Activated naive CD4-positive, alpha-beta T cell treated with anti-CD3 and anti-CD28 coated beads, Interleukin-2, amount 50 U/mL, for 24 hours (primary cell): ENCODE measurements around the gene SLC30A1.

ENCODE experiments used
- H3K27ac Mint-ChIP-seq: one replicate; pipeline ENCODE4 v1.8.0; 2021; ENCODE audit warnings: mild to moderate bottlenecking, mixed read lengths
- H3K27me3 Mint-ChIP-seq: one replicate; pipeline ENCODE4 v1.8.0; 2021; ENCODE audit warnings: mixed read lengths
- H3K36me3 Mint-ChIP-seq: one replicate; pipeline ENCODE4 v1.8.0; 2021; ENCODE audit warnings: mixed read lengths
- H3K4me1 Mint-ChIP-seq: one replicate; pipeline ENCODE4 v1.8.0; 2021; ENCODE audit warnings: mixed read lengths
- H3K4me3 Mint-ChIP-seq: one replicate; pipeline ENCODE4 v1.8.0; 2021; ENCODE audit warnings: mild to moderate bottlenecking, mixed read lengths
- H3K9me3 Mint-ChIP-seq: one replicate; pipeline ENCODE4 v1.8.0; 2021; ENCODE audit warnings: mixed read lengths

The SLC30A1 gene

DNA sequence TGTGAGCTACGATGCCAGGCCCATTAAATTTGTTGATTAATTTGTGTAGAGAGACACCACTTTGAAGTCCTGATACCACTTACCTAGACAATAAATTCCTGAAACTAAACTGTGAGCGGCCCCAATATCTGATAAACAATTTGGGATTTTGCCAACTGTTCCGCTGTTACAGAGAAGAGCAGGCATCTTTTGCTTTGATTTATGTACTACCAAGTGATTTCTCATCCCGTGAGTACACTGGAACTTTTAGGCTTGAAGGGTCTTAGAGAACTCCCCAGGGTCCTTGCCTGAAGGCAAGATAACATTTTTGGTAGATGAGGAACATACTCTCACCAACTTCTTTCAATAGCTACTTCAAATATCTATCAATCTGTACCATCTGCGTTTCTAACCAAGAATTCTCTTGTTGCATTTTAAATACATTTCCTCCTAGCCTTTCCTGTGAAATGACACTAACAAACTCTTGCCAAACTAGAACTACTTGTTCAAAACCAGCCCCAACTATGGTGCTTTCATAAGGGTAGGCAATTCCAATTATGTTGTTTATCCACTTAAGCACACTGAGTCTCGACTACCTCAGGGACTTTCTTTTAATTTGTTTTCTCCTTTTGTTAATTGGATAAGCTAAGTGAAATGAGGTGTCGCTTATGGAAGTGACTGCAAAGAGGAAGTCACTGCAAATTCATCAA lies 23.2 kb upstream of the SLC30A1 start:
- Mint-ChIP-seq H3K27me3 (peaks cover 3% of the 10 kb centered on the region), H3K9me3 (no peaks in the 10 kb centered on the region), H3K27ac (no peak overlapping the region), H3K4me3 (no peak overlapping the region), H3K36me3 (no peaks in the 10 kb centered on the region), H3K4me1 (peaks cover 11% of the 10 kb centered on the region)

DNA sequence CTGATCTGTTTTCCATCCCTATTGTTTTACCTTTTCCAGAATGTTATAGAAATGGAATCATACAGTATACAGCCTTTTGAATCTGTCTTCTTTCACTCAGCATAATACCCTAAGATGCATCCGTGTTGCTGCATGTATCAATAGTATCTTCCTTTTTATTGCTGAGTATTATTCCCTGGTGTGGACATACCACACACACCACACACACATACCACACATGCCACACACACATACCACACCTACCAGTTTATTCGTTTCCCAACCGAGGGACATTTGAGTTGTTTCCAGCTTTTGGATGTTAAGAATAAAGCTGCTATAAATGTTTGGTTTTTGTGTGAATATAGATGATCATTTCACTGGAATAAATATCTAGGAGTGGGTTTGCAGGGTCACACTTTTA lies 22.2 kb upstream of the SLC30A1 start:
- Mint-ChIP-seq H3K36me3 (no peaks in the 10 kb centered on the region), H3K4me3 (no peak overlapping the region)

GRCh38 chr1:211599250-211599649 lies 20.3 kb upstream of the SLC30A1 start:
- no peaks in the 10 kb centered on the region for H3K9me3 Mint-ChIP-seq
- no peak overlapping the region for H3K27ac Mint-ChIP-seq
- no peak overlapping the region for H3K4me3 Mint-ChIP-seq
- no peaks in the 10 kb centered on the region for H3K36me3 Mint-ChIP-seq
- H3K27me3 Mint-ChIP-seq = peaks cover 3% of the 10 kb centered on the region
- H3K4me1 Mint-ChIP-seq = no peaks in the 10 kb centered on the region

More for the DNA sequence above, 22.2 kb upstream of the SLC30A1 start:
- Mint-ChIP-seq H3K27me3 (peaks cover 3% of the 10 kb centered on the region), H3K27ac (no peak overlapping the region), H3K9me3 (no peaks in the 10 kb centered on the region), H3K4me1 (peaks cover 3% of the 10 kb centered on the region)

DNA sequence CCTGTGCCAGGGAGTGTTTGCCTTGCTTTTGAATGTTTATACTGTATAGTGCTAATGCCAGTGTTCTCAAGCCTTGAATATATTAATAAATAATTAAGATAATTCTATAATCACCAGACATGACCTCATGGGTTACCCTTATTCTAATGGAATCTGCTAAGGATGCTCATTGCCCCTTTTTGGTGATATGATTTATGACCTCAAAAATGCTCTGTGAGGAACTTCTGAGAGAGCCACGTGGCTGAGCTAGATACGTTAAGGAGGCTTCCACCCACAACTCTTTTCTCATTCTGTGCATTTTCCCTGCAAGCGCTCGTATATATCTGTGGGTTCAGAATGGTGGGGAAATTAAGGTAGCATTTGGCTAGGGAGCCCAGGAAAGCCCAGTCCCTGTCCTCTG lies 19.6 kb upstream of the SLC30A1 start:
- Mint-ChIP-seq H3K27me3 (peaks cover 5% of the 10 kb centered on the region), H3K4me3 (no peak overlapping the region), H3K9me3 (no peaks in the 10 kb centered on the region), H3K4me1 (no peaks in the 10 kb centered on the region), H3K27ac (no peak overlapping the region), H3K36me3 (no peaks in the 10 kb centered on the region)

DNA sequence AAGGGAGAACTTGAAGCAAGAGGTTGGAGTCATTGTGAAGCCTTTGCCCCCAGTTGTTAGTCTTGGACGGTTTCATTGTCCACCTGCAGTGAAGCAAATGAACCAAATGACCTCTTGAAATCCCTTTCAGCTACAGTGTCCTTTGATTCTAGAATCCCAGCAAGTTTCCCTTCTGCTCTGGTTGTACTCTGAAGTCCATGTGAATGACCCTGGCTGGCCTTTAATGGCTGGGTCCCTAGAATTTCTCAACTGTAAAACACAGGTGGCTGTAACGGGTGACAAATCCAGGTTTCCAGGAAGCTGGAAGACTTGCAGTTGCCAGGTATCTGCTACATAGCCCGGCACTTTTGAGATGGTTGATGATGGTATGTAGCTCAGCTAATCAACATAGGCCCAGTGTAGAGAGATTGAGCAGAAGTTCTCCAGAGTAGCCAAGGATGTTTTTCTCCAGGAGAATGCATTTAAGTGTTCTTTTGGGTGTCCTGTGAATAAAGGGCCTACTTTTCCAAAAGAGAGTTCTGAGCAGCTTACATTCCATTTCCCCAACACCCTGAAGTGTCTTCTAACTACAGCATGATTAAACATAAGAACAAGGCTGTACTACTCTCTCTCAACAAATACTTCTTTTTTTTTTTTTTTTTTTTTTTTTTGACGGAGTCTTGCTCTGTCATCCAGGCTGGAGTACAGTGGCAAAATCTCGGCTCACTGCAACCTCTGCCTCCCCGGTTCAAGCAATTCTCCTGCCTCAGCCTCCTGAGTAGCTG lies 17.6 kb upstream of the SLC30A1 start:
- no peak overlapping the region for H3K27ac Mint-ChIP-seq
- no peaks in the 10 kb centered on the region for H3K9me3 Mint-ChIP-seq
- peaks cover 9% of the 10 kb centered on the region for H3K27me3 Mint-ChIP-seq
- H3K4me3 Mint-ChIP-seq = no peak overlapping the region
- H3K4me1 Mint-ChIP-seq = no peaks in the 10 kb centered on the region
- no peaks in the 10 kb centered on the region for H3K36me3 Mint-ChIP-seq

GRCh38 chr1:211595419-211595818 lies 16.5 kb upstream of the SLC30A1 start:
- no peak overlapping the region for H3K4me3 Mint-ChIP-seq
- H3K36me3 Mint-ChIP-seq = no peaks in the 10 kb centered on the region
- no peaks in the 10 kb centered on the region for H3K4me1 Mint-ChIP-seq

GRCh38 chr1:211591980-211592493 lies 13.1 kb upstream of the SLC30A1 start:
- peaks cover 1% of the 10 kb centered on the region for H3K36me3 Mint-ChIP-seq
- H3K27me3 Mint-ChIP-seq = peaks cover 8% of the 10 kb centered on the region
- no peak overlapping the region for H3K27ac Mint-ChIP-seq
- no peaks in the 10 kb centered on the region for H3K4me1 Mint-ChIP-seq
- no peaks in the 10 kb centered on the region for H3K9me3 Mint-ChIP-seq
- no peak overlapping the region for H3K4me3 Mint-ChIP-seq

More at GRCh38 chr1:211595419-211595818, 16.5 kb upstream of the SLC30A1 start:
- Mint-ChIP-seq H3K27me3 (peaks cover 9% of the 10 kb centered on the region), H3K9me3 (no peaks in the 10 kb centered on the region), H3K27ac (no peak overlapping the region)

DNA sequence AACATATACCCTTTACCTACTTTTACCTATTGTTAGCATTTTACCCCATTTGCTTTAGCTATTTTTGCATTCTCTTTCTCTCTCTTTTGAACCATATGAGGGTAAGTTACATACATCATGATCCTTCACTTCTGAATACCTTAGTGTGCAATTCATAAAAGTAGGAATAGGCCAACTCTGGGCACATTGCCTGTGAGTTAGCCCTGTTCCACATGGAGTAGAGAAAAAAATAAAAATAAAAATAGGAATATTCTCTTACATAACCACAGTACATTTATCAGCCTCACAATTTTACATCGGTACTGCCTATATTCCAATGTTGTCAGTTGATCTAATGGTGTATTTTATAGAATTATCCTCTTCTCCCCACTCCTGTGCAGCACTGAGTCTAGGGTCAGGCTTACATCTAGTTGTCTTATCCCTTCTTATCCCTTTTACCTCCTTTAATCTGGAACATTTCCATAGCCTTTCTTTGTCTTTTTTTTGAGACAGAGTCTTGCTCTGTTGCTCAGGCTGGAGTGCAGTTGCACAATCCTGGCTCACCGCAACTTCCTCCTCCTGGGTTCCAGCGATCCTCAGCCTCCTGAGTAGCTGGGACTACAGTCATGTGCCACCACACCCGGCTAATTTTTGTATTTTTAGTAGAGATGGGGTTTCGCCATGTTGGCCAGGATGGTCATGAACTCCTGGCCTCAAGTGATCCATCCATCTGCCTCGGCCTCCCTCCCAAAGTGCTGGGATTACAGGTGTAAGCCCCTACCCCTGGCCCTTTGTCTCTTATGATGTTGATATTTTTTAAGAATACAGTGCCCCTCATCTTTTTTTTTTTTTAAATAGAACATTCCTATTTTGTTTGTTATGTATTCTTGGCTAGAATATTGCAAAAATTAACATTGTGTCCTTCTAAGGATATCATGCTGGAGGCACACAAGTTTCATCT lies 11.1 kb upstream of the SLC30A1 start:
- no peaks in the 10 kb centered on the region for H3K9me3 Mint-ChIP-seq
- peaks cover 8% of the 10 kb centered on the region for H3K27me3 Mint-ChIP-seq
- no peak overlapping the region for H3K4me3 Mint-ChIP-seq
- no peaks in the 10 kb centered on the region for H3K4me1 Mint-ChIP-seq
- H3K36me3 Mint-ChIP-seq = peaks cover 1% of the 10 kb centered on the region
- no peak overlapping the region for H3K27ac Mint-ChIP-seq

- peaks cover 1% of the 10 kb centered on the region for H3K36me3 Mint-ChIP-seq
- no peaks in the 10 kb centered on the region for H3K9me3 Mint-ChIP-seq
- no peaks in the 10 kb centered on the region for H3K4me1 Mint-ChIP-seq
- H3K27me3 Mint-ChIP-seq = peaks cover 6% of the 10 kb centered on the region
- H3K27ac Mint-ChIP-seq = no peak overlapping the region
- no peak overlapping the region for H3K4me3 Mint-ChIP-seq
Measured at GRCh38 chr1:211588711-211589110, 9.8 kb upstream of the SLC30A1 start.

GRCh38 chr1:211587123-211587522 lies 8.2 kb upstream of the SLC30A1 start:
- peaks cover under 1% of the 10 kb centered on the region for H3K4me1 Mint-ChIP-seq

DNA sequence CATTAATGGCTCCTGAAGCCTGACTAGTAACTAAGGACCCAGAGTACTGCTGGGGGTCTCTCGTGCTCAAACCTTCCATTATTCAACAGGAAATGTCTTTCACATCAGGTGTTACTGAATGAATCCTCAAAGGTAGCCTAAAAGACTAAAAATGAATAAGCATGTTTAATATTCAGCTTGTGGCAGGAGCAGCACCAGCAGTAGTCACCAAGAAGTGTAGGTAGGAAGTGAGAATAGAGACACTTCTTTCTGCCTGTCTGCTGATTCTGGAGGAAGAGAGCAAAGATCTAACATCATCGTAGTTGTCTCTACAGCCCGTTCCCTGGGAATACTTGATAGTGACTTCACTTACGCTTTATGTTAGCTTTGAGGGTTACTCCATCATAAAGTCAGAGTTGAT lies 7.6 kb upstream of the SLC30A1 start:
- Mint-ChIP-seq H3K36me3 (peaks cover 1% of the 10 kb centered on the region), H3K27ac (no peak overlapping the region), H3K4me1 (peaks cover 5% of the 10 kb centered on the region)

More at GRCh38 chr1:211587123-211587522, 8.2 kb upstream of the SLC30A1 start:
- peaks cover 2% of the 10 kb centered on the region for H3K27me3 Mint-ChIP-seq
- no peaks in the 10 kb centered on the region for H3K9me3 Mint-ChIP-seq
- no peak overlapping the region for H3K27ac Mint-ChIP-seq
- H3K36me3 Mint-ChIP-seq = peaks cover 1% of the 10 kb centered on the region
- H3K4me3 Mint-ChIP-seq = no peak overlapping the region

GRCh38 chr1:211583011-211583992 lies 4.3 kb upstream of the SLC30A1 start:
- H3K36me3 Mint-ChIP-seq = peaks cover 1% of the 10 kb centered on the region
- peaks cover 16% of the 10 kb centered on the region for H3K4me1 Mint-ChIP-seq
- no peak overlapping the region for H3K4me3 Mint-ChIP-seq
- H3K27me3 Mint-ChIP-seq = peaks cover 1% of the 10 kb centered on the region
- no peaks in the 10 kb centered on the region for H3K9me3 Mint-ChIP-seq
- no peak overlapping the region for H3K27ac Mint-ChIP-seq

More for the DNA sequence above, 7.6 kb upstream of the SLC30A1 start:
- H3K9me3 Mint-ChIP-seq = no peaks in the 10 kb centered on the region
- no peak overlapping the region for H3K4me3 Mint-ChIP-seq
- peaks cover 1% of the 10 kb centered on the region for H3K27me3 Mint-ChIP-seq

DNA sequence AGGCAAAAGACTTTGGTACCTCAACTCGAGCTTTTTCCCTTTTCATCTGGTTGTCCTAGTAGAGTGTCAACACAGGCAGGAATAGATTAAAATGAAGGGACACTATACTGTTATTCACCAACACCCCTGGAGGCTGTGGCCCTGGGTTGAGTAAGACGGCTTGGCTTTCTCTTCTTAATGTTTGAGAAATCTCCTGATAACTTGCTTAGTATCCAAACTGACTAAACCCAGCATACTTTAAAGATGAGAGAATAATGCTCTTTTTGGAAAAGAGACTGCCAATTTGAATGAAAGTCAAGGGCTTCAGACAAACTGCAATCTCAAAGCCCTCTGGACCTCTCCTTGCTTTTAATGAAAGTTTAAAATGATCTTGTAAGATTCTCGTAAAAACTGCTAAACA lies 2.6 kb upstream of the SLC30A1 start:
- no peaks in the 10 kb centered on the region for H3K27me3 Mint-ChIP-seq
- H3K4me3 Mint-ChIP-seq = no peak overlapping the region
- H3K27ac Mint-ChIP-seq = no peak overlapping the region
- peaks cover 24% of the 10 kb centered on the region for H3K4me1 Mint-ChIP-seq
- no peaks in the 10 kb centered on the region for H3K36me3 Mint-ChIP-seq
- H3K9me3 Mint-ChIP-seq = no peaks in the 10 kb centered on the region

GRCh38 chr1:211580303-211580687 lies 1.3 kb upstream of the SLC30A1 start:
- H3K36me3 Mint-ChIP-seq = peaks cover 2% of the 10 kb centered on the region
- no peaks in the 10 kb centered on the region for H3K27me3 Mint-ChIP-seq
- H3K27ac Mint-ChIP-seq = peak overlapping the region; percentile 44
- H3K9me3 Mint-ChIP-seq = no peaks in the 10 kb centered on the region
- peaks cover 35% of the 10 kb centered on the region for H3K4me1 Mint-ChIP-seq
- peak overlapping the region; percentile 79 for H3K4me3 Mint-ChIP-seq
